ENCODE data around the gene CYTH3.

- TF ChIP-seq KDM1A (IDR thresholded peaks at IDR 0.05) (no peak), YY1 (IDR thresholded peaks at IDR 0.05; ENCODE audit: borderline replicate concordance in 1 of 3, control insufficient read depth in 1 of 3, extremely low read depth in 1 of 3, insufficient read depth in 3 of 3, insufficient read length in 1 of 3, insufficient replicate concordance in 2 of 3, low read depth in 1 of 3, low read length in 2 of 3) (no peak), SNAPC5 (CRISPR knock-in tag; IDR thresholded peaks at IDR 0.05) (no peak), MYC (IDR thresholded peaks at IDR 0.05; ENCODE audit: low read depth, low read length) (no peak), MYC (CRISPR knock-in tag; IDR thresholded peaks at IDR 0.05; ENCODE audit: borderline replicate concordance, low read depth) (no peak)
- TF ChIP-seq, protein P1, sequence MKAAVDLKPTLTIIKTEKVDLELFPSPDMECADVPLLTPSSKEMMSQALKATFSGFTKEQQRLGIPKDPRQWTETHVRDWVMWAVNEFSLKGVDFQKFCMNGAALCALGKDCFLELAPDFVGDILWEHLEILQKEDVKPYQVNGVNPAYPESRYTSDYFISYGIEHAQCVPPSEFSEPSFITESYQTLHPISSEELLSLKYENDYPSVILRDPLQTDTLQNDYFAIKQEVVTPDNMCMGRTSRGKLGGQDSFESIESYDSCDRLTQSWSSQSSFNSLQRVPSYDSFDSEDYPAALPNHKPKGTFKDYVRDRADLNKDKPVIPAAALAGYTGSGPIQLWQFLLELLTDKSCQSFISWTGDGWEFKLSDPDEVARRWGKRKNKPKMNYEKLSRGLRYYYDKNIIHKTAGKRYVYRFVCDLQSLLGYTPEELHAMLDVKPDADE (conservative IDR thresholded peaks at IDR 0.05; ENCODE audit: control insufficient read depth, low read depth, low read length): no peak
- TF ChIP-seq, protein P2, sequence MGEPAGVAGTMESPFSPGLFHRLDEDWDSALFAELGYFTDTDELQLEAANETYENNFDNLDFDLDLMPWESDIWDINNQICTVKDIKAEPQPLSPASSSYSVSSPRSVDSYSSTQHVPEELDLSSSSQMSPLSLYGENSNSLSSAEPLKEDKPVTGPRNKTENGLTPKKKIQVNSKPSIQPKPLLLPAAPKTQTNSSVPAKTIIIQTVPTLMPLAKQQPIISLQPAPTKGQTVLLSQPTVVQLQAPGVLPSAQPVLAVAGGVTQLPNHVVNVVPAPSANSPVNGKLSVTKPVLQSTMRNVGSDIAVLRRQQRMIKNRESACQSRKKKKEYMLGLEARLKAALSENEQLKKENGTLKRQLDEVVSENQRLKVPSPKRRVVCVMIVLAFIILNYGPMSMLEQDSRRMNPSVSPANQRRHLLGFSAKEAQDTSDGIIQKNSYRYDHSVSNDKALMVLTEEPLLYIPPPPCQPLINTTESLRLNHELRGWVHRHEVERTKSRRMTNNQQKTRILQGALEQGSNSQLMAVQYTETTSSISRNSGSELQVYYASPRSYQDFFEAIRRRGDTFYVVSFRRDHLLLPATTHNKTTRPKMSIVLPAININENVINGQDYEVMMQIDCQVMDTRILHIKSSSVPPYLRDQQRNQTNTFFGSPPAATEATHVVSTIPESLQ (CRISPR knock-in tag; IDR thresholded peaks at IDR 0.05): no peak
These were observed 101.6 kb downstream of the CYTH3 start for GRCh38 chr7:6170571-6171531.

Data from K562 (cell line).